ENCODE results near the gene TMEM130. TPM values are rescaled to one million over a fixed set of nuclear protein-coding genes. Genes with fewer than 3 reads are reported as not detected.

TMEM130 gene
- total and polyA plus RNA-seq, 2 experiments from 2014 or later: 1.5 to 2.0 TPM

GRCh38 chr7:98797150-98797549, 72.7 kb downstream of the TMEM130 start (continued):
- TF ChIP-seq, protein P1, sequence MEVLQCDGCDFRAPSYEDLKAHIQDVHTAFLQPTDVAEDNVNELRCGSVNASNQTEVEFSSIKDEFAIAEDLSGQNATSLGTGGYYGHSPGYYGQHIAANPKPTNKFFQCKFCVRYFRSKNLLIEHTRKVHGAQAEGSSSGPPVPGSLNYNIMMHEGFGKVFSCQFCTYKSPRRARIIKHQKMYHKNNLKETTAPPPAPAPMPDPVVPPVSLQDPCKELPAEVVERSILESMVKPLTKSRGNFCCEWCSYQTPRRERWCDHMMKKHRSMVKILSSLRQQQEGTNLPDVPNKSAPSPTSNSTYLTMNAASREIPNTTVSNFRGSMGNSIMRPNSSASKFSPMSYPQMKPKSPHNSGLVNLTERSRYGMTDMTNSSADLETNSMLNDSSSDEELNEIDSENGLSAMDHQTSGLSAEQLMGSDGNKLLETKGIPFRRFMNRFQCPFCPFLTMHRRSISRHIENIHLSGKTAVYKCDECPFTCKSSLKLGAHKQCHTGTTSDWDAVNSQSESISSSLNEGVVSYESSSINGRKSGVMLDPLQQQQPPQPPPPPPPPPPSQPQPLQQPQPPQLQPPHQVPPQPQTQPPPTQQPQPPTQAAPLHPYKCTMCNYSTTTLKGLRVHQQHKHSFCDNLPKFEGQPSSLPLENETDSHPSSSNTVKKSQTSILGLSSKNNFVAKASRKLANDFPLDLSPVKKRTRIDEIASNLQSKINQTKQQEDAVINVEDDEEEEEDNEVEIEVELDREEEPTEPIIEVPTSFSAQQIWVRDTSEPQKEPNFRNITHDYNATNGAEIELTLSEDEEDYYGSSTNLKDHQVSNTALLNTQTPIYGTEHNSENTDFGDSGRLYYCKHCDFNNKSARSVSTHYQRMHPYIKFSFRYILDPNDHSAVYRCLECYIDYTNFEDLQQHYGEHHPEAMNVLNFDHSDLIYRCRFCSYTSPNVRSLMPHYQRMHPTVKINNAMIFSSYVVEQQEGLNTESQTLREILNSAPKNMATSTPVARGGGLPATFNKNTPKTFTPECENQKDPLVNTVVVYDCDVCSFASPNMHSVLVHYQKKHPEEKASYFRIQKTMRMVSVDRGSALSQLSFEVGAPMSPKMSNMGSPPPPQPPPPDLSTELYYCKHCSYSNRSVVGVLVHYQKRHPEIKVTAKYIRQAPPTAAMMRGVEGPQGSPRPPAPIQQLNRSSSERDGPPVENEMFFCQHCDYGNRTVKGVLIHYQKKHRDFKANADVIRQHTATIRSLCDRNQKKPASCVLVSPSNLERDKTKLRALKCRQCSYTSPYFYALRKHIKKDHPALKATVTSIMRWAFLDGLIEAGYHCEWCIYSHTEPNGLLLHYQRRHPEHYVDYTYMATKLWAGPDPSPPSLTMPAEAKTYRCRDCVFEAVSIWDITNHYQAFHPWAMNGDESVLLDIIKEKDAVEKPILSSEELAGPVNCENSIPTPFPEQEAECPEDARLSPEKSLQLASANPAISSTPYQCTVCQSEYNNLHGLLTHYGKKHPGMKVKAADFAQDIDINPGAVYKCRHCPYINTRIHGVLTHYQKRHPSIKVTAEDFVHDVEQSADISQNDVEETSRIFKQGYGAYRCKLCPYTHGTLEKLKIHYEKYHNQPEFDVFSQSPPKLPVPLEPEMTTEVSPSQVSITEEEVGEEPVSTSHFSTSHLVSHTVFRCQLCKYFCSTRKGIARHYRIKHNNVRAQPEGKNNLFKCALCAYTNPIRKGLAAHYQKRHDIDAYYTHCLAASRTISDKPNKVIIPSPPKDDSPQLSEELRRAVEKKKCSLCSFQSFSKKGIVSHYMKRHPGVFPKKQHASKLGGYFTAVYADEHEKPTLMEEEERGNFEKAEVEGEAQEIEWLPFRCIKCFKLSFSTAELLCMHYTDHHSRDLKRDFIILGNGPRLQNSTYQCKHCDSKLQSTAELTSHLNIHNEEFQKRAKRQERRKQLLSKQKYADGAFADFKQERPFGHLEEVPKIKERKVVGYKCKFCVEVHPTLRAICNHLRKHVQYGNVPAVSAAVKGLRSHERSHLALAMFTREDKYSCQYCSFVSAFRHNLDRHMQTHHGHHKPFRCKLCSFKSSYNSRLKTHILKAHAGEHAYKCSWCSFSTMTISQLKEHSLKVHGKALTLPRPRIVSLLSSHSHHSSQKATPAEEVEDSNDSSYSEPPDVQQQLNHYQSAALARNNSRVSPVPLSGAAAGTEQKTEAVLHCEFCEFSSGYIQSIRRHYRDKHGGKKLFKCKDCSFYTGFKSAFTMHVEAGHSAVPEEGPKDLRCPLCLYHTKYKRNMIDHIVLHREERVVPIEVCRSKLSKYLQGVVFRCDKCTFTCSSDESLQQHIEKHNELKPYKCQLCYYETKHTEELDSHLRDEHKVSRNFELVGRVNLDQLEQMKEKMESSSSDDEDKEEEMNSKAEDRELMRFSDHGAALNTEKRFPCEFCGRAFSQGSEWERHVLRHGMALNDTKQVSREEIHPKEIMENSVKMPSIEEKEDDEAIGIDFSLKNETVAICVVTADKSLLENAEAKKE (CRISPR knock-in tag; IDR thresholded peaks at IDR 0.05): no peak
- no peak for TF ChIP-seq NANOG (IDR thresholded peaks at IDR 0.05; ENCODE audit: borderline replicate concordance)

Small RNA genes lying within 50 kb of the gene (microRNA-seq; reads per million reads assigned to microRNA genes)
- gene MIR3609: not detected

Small RNA genes lying within 50 kb of the gene (small RNA-seq; reads per million reads assigned to genes)
- gene MIR3609 (ENCODE audit: low replicate concordance): 22.0 reads per million, percentile 98 among the genes with 10 or more reads in this experiment

Other genes starting within 250 kb of the TMEM130 start
- 49.8 and 58.7 TPM in 2 replicates for gene TRRAP, start 8.5 kb upstream of the TMEM130 start, total RNA-seq (2014; rRNA removed; shearing (Covaris generic))
- 14.9 and 16.1 TPM in 2 replicates for gene TRRAP, start 8.5 kb upstream of the TMEM130 start, polyA plus RNA-seq (2016; fragmentation: Nextera tagmentation; extraction: Ambion mirVana)